Muscle of leg (tissue), 11 donors: Measurements from ENCODE around the gene EPM2AIP1. TPM values are rescaled to one million over a fixed set of nuclear protein-coding genes. Genes with fewer than 3 reads are reported as not detected.

ENCODE experiments used
- DNase-seq: peaks from one replicate; pipeline ENCODE4 v3.0.0; 2013
- H3K27ac ChIP-seq: one replicate; pipeline ENCODE4 v1.5.1; 2013; ENCODE audit warnings: mild to moderate bottlenecking, low read length, control low read depth
- H3K27me3 ChIP-seq: one replicate; pipeline ENCODE4 v1.6.1; 2013; ENCODE audit warnings: low read length; ENCODE audit not compliant: control insufficient read depth, insufficient read depth
- H3K36me3 ChIP-seq: one replicate; pipeline ENCODE4 v1.6.1; 2013; ENCODE audit warnings: low read length; ENCODE audit not compliant: control insufficient read depth, insufficient read depth
- H3K4me1 ChIP-seq: one replicate; pipeline ENCODE4 v1.6.1; 2013; ENCODE audit warnings: low read length; ENCODE audit not compliant: control insufficient read depth, insufficient read depth
- H3K4me3 ChIP-seq: one replicate; pipeline ENCODE4 v1.5.1; 2013; ENCODE audit warnings: low read length, control low read depth
- H3K9me3 ChIP-seq: replicated peaks from 2 replicates; pipeline ENCODE4 v1.6.1; 2013; ENCODE audit warnings: low read depth, low read length; ENCODE audit not compliant: control insufficient read depth
- WGBS: methylation state at CpG from one replicate; pipeline ENCODE4 v1.1.5; 2013; ENCODE audit warnings: missing lambda C conversion rate; ENCODE audit not compliant: insufficient coverage; 5-methylcytosine and 5-hydroxymethylcytosine counted together
- polyA plus RNA-seq, 8 donors: library from polyadenylated mRNA; unstranded; fragments of 120-200 nt; gene quantifications; one replicate each; pipeline versions ENCODE4 v1.2.1 to v1.2.3, GENCODE V29; 2013; ENCODE audit warnings: inconsistent platforms in 1 of 8, low replicate concordance in 1 of 8; ENCODE audit not compliant: insufficient read length in 8 of 8, insufficient read depth in 1 of 8
- total RNA-seq: library from RNA; stranded (reverse); fragments of 120-200 nt; gene quantifications from one replicate; pipeline ENCODE4 v1.2.4, GENCODE V29; 2013

EPM2AIP1 gene
- total and polyA plus RNA-seq, 9 donors = 19.4 to 32.3 (median 26.2) TPM

DNA sequence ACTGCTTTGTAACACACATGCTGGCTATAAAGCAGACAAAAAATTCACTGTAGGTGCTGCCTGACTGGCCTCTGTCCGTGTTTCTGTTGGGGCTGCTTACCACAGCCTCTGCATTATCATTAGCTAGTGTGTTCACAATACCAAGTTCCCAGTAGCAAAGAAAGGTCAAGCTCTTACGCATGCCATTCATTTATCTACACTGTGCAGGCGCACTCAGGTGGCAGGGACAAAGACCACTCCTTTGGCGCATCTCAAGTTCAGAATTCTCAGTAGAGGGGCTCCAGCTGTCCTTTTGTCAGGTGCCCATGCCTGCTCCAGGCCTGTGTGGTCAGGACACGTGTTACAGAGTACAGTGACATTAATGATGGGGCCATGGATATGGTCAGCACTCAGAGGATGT lies 22.7 kb upstream of the EPM2AIP1 start:
- DNase-seq = no peak
- Histone ChIP-seq H3K9me3 (no peaks in the 10 kb centered on the region), H3K4me1 (no peaks in the 10 kb centered on the region), H3K27me3 (no peaks in the 10 kb centered on the region), H3K36me3 (peaks cover 55% of the 10 kb centered on the region), H3K27ac (no peak overlapping the region), H3K4me3 (no peak overlapping the region)
- WGBS = 90% methylated on average over 4 of the region's 5 CpGs

- H3K27ac ChIP-seq = no peak overlapping the region
- no peaks in the 10 kb centered on the region for H3K9me3 ChIP-seq
- H3K4me3 ChIP-seq = no peak overlapping the region
- DNase-seq = no peak
- no peaks in the 10 kb centered on the region for H3K27me3 ChIP-seq
- no peaks in the 10 kb centered on the region for H3K4me1 ChIP-seq
- 70% methylated on average over 2 of the region's 2 CpGs for WGBS
- H3K36me3 ChIP-seq = peaks cover 45% of the 10 kb centered on the region
Observed at GRCh38 chr3:37014620-37015019, 21.7 kb upstream of the EPM2AIP1 start.

GRCh38 chr3:36993326-36994283 lies 674 bp upstream of the EPM2AIP1 start, which contains the start of gene MLH1:
MLH1 (plus strand) TSS chr3:36993518; CDS start chr3:36993548, 30 bp downstream.
- Histone ChIP-seq H3K4me1 (peaks cover 8% of the 10 kb centered on the region), H3K27ac (peak within 1 kb of the TSS; percentile 99), H3K27me3 (no peaks in the 10 kb centered on the region), H3K9me3 (no peaks in the 10 kb centered on the region), H3K4me3 (peak within 1 kb of the TSS; percentile 93), H3K36me3 (peaks cover 31% of the 10 kb centered on the region)
- DNase-seq = peak; percentile 100
- under 1% methylated on average over 30 of the region's 47 CpGs for WGBS

GRCh38 chr3:36991923-36992805 lies 767 bp downstream of the EPM2AIP1 start:
- 0% methylated on average over 14 of the region's 24 CpGs for WGBS
- H3K4me3 ChIP-seq = peak overlapping the region; percentile 93
- peaks cover 26% of the 10 kb centered on the region for H3K36me3 ChIP-seq
- H3K9me3 ChIP-seq = no peaks in the 10 kb centered on the region
- H3K27ac ChIP-seq = peak overlapping the region; percentile 99
- peaks cover 8% of the 10 kb centered on the region for H3K4me1 ChIP-seq
- no peaks in the 10 kb centered on the region for H3K27me3 ChIP-seq
- DNase-seq = peak; percentile 69

DNA sequence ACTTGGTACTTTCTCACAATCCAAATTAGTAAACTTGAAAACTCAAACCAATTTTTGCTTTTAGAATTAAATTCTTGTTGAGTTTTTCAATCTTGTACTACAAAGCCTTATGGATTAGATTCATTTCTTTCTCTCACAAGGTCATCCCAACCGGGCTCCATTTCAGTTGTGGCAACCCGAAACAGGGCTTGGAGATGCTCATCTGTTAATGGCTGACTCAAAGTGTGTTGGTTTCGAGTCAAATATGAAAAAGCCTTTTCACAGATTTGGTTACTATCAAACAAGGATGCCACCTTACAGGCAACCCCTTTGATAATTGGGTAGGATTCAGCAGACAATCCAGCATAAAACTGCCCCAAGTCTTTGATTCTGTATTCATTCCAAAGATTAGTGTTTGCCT lies 1.8 kb downstream of the EPM2AIP1 start:
- H3K4me1 ChIP-seq = peaks cover 8% of the 10 kb centered on the region
- H3K4me3 ChIP-seq = peak overlapping the region; percentile 93
- whole genome bisulfite sequencing = no CpG with 5 or more reads among the region's 3 CpGs
- peak overlapping the region; percentile 99 for H3K27ac ChIP-seq
- H3K9me3 ChIP-seq = no peaks in the 10 kb centered on the region
- no peak for DNase-seq
- peaks cover 24% of the 10 kb centered on the region for H3K36me3 ChIP-seq
- no peaks in the 10 kb centered on the region for H3K27me3 ChIP-seq

DNA sequence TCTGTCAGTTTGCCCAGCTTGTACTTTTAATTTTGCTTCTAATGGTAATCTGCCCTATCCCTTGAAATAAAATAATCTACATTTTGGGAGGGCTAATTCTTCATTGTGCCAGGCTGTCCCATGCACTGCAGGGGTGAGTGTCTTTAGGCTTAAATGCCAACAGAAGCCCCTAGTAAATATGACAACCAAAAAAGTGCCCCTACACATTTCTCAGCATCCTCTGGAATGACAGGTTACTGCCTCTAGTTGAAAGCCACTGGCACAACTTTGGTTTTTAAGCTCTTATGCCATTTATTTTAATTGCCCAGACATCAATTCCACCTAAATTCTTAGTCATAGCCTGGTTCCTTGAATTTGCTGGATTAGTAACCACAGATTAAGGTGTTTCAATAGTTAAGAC lies 3.4 kb downstream of the EPM2AIP1 start:
- no peak overlapping the region for H3K4me3 ChIP-seq
- H3K36me3 ChIP-seq = peaks cover 29% of the 10 kb centered on the region
- H3K4me1 ChIP-seq = peaks cover 8% of the 10 kb centered on the region
- no peaks in the 10 kb centered on the region for H3K9me3 ChIP-seq
- H3K27ac ChIP-seq = no peak overlapping the region
- DNase-seq = no peak
- H3K27me3 ChIP-seq = no peaks in the 10 kb centered on the region

DNA sequence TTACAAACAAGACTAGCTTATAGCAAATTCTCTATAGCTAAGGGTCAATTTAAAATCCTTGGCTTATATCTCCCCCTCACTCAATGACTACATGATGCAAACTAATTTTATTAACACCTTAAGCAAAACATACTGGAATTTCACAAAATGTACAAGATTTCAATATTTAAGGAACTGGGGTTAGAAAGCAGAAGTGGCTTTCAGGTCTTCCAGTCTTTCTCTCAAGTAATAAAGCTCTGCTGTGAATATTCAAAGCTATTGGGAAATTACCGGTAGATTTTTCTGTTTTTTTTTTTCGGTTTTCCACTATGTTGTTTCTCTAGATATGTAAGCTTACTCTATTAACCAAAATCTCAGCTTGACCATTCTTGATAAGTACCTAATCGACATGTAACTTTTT lies 3.9 kb downstream of the EPM2AIP1 start:
- Histone ChIP-seq H3K4me1 (peaks cover 6% of the 10 kb centered on the region), H3K4me3 (no peak overlapping the region), H3K27ac (no peak overlapping the region), H3K27me3 (no peaks in the 10 kb centered on the region), H3K36me3 (peaks cover 32% of the 10 kb centered on the region), H3K9me3 (no peaks in the 10 kb centered on the region)
- DNase-seq = no peak
- no CpG with 5 or more reads among the region's 3 CpGs for WGBS

DNA sequence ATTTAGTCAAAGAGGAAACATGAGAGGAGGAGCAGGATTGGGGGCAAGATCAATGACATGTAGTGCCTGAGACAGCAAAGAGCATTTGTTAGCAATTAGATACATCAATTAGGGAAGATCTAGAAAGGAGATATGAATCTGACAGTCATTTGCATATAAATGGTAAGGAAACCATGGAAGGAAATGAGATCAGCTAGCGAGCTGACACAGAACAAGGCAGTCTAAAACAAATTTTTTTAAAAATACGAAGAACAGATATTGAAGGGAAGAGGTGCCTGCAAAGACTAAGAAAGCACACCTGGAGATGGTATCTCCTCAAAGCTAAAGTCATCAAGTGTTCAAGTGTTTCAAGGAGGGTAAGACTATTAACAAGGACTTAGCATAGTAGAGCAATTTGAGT lies 4.6 kb downstream of the EPM2AIP1 start:
- no peak for DNase-seq
- Histone ChIP-seq H3K36me3 (peaks cover 39% of the 10 kb centered on the region), H3K27ac (no peak overlapping the region), H3K4me3 (no peak overlapping the region), H3K27me3 (no peaks in the 10 kb centered on the region), H3K9me3 (no peaks in the 10 kb centered on the region), H3K4me1 (peaks cover 6% of the 10 kb centered on the region)
- WGBS = 90% methylated on average over 2 of the region's 2 CpGs

GRCh38 chr3:36981006-36981405 lies 11.9 kb downstream of the EPM2AIP1 start:
- DNase-seq = no peak
- Histone ChIP-seq H3K4me3 (no peak overlapping the region), H3K36me3 (peaks cover 38% of the 10 kb centered on the region), H3K27me3 (no peaks in the 10 kb centered on the region), H3K9me3 (peaks cover 12% of the 10 kb centered on the region), H3K27ac (no peak overlapping the region), H3K4me1 (no peaks in the 10 kb centered on the region)
- 73% methylated on average over 2 of the region's 4 CpGs for WGBS

- H3K27me3 ChIP-seq = no peaks in the 10 kb centered on the region
- H3K4me1 ChIP-seq = peaks cover 2% of the 10 kb centered on the region
- no peaks in the 10 kb centered on the region for H3K9me3 ChIP-seq
- no peak overlapping the region for H3K27ac ChIP-seq
- DNase-seq = no peak
- H3K36me3 ChIP-seq = no peaks in the 10 kb centered on the region
- no peak overlapping the region for H3K4me3 ChIP-seq
- WGBS = no CpG with 5 or more reads among the region's 1 CpG
Observed at GRCh38 chr3:36973139-36973538, 19.8 kb downstream of the EPM2AIP1 start.
